GM18951 (cell line): ENCODE results near the gene SPOCK2.

Experiments
- POLR2A ChIP-seq: IDR thresholded peaks from 4 replicates; pipeline ENCODE4 v1.6.1; 2011; ENCODE audit warnings: mild to moderate bottlenecking; ENCODE audit not compliant: insufficient read length, insufficient read depth; ENCODE audit errors: extremely low read depth
- in situ Hi-C: fragments of 300-500 bp; cut with MboI; formaldehyde crosslinking; loops from one replicate; pipeline ENCODE4 v1.12.0; 2022; ENCODE audit warnings: low sequenced_read_pairs, mixed read lengths, inconsistent platforms; ENCODE audit not compliant: unreplicated experiment

Gene SPOCK2

DNA sequence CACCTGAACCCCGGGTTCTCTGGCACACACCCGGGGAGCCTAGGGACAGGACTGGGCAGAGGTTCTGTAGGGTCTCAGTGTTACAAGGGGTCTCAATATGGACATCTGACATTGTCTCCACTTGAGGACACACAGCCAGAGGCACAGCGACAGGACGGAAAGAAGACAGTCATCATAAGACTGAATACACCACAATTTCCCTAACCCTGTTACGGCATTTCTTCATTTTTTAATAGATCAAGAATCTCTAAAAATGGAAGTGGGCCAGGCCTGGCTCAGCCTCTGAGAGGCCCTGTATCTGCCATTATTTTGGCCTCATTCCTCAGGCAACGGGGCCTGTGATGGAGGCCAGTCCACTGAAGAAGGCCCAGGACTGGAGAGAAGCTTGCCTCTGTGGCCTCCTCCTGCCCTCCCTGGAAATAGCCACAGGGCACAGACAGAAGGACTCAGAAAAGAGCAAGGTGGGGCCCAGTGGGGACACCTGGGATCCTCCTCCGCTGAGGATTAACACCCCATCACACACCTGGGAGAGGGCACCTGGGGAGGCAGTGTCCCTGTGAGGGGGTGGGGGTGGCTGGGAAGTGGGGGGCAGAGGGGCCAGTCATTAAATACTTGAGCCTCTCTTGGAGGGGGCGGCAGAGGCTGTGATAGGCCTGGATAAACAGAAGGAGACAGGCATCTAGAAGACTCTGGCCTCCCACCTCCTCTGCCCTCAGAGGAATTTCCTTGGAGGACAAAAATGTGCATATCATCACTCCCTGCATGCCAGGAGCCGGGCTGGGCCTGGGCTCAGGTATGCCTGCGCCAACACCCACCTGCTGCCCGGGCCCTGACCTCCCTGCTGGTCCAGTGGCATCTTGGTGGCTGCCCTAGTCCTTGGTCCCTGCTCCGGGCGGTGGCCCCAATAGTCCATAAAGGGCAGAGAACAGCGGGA, 8.0 kb downstream of the SPOCK2 start:
- no peak for TF ChIP-seq POLR2A

GRCh38 chr10:72079356-72079755, 9.0 kb downstream of the SPOCK2 start:
- in situ Hi-C loops: no loop called here
- TF ChIP-seq POLR2A: no peak

More for the DNA sequence above, 8.0 kb downstream of the SPOCK2 start:
- in situ Hi-C loops: no loop called here

GRCh38 chr10:72077275-72077990, 10.9 kb downstream of the SPOCK2 start:
- TF ChIP-seq POLR2A: no peak
- in situ Hi-C loops: no loop called here

GRCh38 chr10:72076756-72077155, 11.6 kb downstream of the SPOCK2 start:
- in situ Hi-C loops: no loop called here
- no peak for TF ChIP-seq POLR2A

- in situ Hi-C loops: no loop called here
- TF ChIP-seq POLR2A: no peak
Measured at GRCh38 chr10:72075376-72076115, 12.8 kb downstream of the SPOCK2 start.

GRCh38 chr10:72074574-72075375, 13.6 kb downstream of the SPOCK2 start:
- no peak for TF ChIP-seq POLR2A
- in situ Hi-C loops: no loop called here

- no peak for TF ChIP-seq POLR2A
- in situ Hi-C loops: no loop called here
Measured at GRCh38 chr10:72073708-72074573, 14.4 kb downstream of the SPOCK2 start.

DNA sequence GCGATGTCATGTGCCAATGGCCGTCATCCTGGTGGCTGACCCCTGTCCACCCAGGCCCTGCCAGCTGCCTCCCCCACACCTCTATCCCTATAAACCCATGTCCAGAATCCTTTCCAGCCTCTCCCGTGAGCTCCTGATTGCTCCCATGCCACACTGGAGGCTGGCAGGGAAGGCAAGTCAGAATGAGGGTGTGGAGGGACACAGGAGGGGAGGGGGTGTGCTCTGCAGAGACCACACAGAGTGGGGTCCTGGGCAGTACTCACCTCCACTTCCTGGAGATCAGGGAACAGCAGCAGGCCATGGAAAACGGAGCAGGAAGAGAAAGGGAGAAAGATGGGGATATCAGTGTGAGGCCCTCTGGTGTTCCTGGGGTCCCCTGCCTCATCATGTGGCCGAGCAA, 15.7 kb downstream of the SPOCK2 start:
- in situ Hi-C loops: no loop called here
- no peak for TF ChIP-seq POLR2A

DNA sequence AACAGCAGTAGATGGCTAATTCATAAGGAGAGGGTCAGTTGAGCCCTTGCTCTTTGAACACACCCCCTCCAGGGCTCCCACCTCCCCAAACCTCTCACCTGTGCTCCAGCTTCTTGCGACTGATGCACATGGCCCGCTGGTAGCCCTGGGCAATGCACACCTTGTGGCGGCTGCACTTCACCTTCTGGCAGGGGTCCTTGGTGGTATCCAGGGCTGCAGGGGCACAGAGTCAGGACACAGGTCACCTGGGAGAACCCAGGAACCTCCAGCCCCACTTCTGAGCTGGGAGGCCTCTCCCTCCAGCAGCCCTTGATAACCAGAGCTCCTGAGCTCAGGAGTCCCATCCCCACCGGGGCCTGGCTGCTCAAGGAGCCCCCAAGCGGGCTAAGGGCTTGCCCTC, 16.3 kb downstream of the SPOCK2 start:
- TF ChIP-seq POLR2A: no peak
- in situ Hi-C loops: no loop called here

- TF ChIP-seq POLR2A: no peak
- in situ Hi-C loops: no loop called here
Measured at GRCh38 chr10:72069751-72070526, 18.4 kb downstream of the SPOCK2 start.

DNA sequence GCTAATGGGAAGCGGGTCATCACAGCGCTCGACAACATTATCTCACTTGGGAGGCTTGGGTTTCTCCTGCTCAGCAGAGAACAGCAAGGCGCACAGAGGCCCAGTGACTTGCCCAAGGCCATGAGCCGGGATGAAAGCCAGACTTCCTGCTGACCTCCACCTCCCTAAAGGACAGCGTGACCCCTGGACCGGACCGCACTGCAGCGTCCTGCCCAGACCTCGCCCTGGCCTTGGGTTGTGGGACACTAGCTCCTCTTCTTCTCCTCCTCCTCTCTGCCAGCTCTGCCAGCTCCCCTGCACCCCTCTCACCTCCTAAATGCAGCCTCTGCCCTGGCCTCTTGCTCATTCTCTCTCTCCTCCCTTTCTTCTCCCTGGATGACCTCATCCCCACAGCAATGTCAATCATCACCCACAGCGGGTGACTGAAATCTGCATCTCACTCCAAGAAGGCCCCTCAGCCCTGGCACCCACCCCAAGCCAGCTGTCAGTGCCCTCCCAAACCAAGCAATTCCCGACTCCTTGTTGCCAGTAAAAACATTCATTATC, 19.4 kb downstream of the SPOCK2 start:
- no peak for TF ChIP-seq POLR2A
- in situ Hi-C loops: no loop called here
